Transverse colon (tissue), 4 donors: ENCODE measurements around the gene FAM3C. TPM values are rescaled to one million over a fixed set of nuclear protein-coding genes. Genes with fewer than 3 reads are reported as not detected.
"Not testable (repeated sequence)": the region's sequence is repeated elsewhere in the genome, so short reads cannot be mapped to it uniquely, and the experiment has no call there.

Source experiments
- DNase-seq: peaks from one replicate; pipeline ENCODE4 v3.0.0-alpha.2; 2019
- H3K27ac ChIP-seq, 4 donors: fragments of 200-600 bp; sonication (generic); 2 replicates each; pipeline ENCODE4 v1.5.1; 2016 to 2018; ENCODE audit warnings: inconsistent platforms in 4 of 4
- H3K27me3 ChIP-seq: fragments of 200-600 bp; sonication (generic); 2 replicates; pipeline ENCODE4 v1.5.1; 2017; ENCODE audit warnings: inconsistent platforms
- H3K36me3 ChIP-seq, 4 donors: fragments of 200-600 bp; sonication (generic); 2 replicates each; pipeline ENCODE4 v1.5.1; 2017 to 2019; ENCODE audit warnings: inconsistent platforms in 4 of 4
- H3K4me1 ChIP-seq, 4 donors: fragments of 200-600 bp; sonication (generic); 2 replicates each; pipeline ENCODE4 v1.5.1; 2017 to 2020; ENCODE audit warnings: inconsistent platforms in 4 of 4
- H3K4me3 ChIP-seq, 4 donors: fragments of 200-600 bp; sonication (generic); 1 replicate in 1 of 4; 2 replicates in 3 of 4; pipeline versions ENCODE4 v1.5.1 to v1.6.1; 2017 to 2019; ENCODE audit warnings: inconsistent platforms in 4 of 4
- H3K9me3 ChIP-seq, 2 donors: fragments of 200-600 bp; sonication (generic); 2 replicates each; pipeline ENCODE4 v1.5.1; 2017 to 2019; ENCODE audit warnings: inconsistent platforms in 2 of 2
- EP300 ChIP-seq: sonication (generic); formaldehyde crosslinking; IDR thresholded peaks from one replicate; pipeline ENCODE4 v1.6.1; 2017; ENCODE audit warnings: antibody characterized with exemption, low read depth
- POLR2A ChIP-seq: fragments of 450-650 bp; IDR thresholded peaks from one replicate; pipeline ENCODE4 v1.6.1; 2016; ENCODE audit warnings: antibody characterized with exemption, mild to moderate bottlenecking, moderate library complexity
- POLR2AphosphoS5 ChIP-seq, 3 donors: sonication (generic); formaldehyde crosslinking; IDR thresholded peaks; one replicate each; pipeline ENCODE4 v1.6.1; 2016; ENCODE audit warnings: antibody characterized with exemption in 3 of 3
- WGBS, 2 donors: methylation state at CpG; one replicate each; pipeline ENCODE4 v1.1.5; 2018; ENCODE audit warnings: low coverage in 1 of 2; 5-methylcytosine and 5-hydroxymethylcytosine counted together
- in situ Hi-C, 4 donors: fragments of 200-750 bp; cut with MboI; loops; one replicate each; pipeline versions ENCODE4 v1.15.0 to v1.15.1; 2017; ENCODE audit warnings: low sequenced_read_pairs in 3 of 4, low pct_ligation_motif_present in 1 of 4, low pct_unique_long_range_greater_than_20kb in 1 of 4
- intact Hi-C: fragments of 100-400 bp; cut with DNase I; formaldehyde crosslinking; loops from one replicate; pipeline ENCODE4 v1.15.1; 2023; ENCODE audit warnings: low total_unique reads
- total RNA-seq, 4 donors: library from RNA; depleted of rRNA; stranded (reverse); fragments of >200 nt; gene quantifications; one replicate each; pipeline ENCODE4 v1.1.0, GENCODE V29; 2016
- TF ChIP-seq, protein P1 (sequence below), 5 experiments: fragments of 200-600 bp in 3 of 5; fragments of 450-650 bp in 2 of 5; sonication (generic) in 3 of 5; IDR thresholded peaks; 1 replicate in 2 of 5; 2 replicates in 3 of 5; pipeline ENCODE4 v1.5.1; 2016 to 2017; ENCODE audit warnings: antibody characterized with exemption in 5 of 5, inconsistent platforms in 3 of 5, mild to moderate bottlenecking in 2 of 5, moderate library complexity in 1 of 5

The FAM3C gene
- total RNA-seq, 4 donors from 2014 or later: 9.0 to 48.9 (median 33.6) TPM

DNA sequence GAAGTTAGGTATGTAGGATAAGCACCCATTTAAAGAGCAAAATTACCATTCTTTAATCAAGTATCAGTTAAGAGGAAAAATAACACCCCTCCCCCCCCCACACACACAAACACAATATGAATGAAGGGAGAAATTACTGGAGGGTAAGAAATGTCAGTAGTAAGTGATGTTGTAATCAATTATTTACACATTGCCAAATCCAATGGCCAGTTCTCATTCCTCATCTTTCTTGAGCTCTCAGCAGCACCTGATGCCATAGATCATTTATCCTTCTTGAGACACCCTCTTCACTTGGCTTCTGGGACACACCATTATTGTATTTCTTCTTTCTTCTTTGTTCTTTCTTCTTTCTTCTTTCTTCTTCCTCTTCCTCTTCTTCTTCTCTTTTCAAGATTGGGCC, 33.7 kb upstream of the FAM3C start:
- Histone ChIP-seq H3K4me3 (no peak overlapping the region), H3K27ac (no peak overlapping the region), H3K4me1 (no peaks in the 10 kb centered on the region), H3K9me3 (no peaks in the 10 kb centered on the region), H3K36me3 (no peaks in the 10 kb centered on the region), H3K27me3 (no peaks in the 10 kb centered on the region)
- no peak for DNase-seq
- intact Hi-C loops (no loop called here), in situ Hi-C loops (no loop called here)
- TF ChIP-seq POLR2AphosphoS5 (IDR thresholded peaks at IDR 0.05) (no peak), EP300 (no peak), POLR2A (no peak)
- TF ChIP-seq, protein P1, sequence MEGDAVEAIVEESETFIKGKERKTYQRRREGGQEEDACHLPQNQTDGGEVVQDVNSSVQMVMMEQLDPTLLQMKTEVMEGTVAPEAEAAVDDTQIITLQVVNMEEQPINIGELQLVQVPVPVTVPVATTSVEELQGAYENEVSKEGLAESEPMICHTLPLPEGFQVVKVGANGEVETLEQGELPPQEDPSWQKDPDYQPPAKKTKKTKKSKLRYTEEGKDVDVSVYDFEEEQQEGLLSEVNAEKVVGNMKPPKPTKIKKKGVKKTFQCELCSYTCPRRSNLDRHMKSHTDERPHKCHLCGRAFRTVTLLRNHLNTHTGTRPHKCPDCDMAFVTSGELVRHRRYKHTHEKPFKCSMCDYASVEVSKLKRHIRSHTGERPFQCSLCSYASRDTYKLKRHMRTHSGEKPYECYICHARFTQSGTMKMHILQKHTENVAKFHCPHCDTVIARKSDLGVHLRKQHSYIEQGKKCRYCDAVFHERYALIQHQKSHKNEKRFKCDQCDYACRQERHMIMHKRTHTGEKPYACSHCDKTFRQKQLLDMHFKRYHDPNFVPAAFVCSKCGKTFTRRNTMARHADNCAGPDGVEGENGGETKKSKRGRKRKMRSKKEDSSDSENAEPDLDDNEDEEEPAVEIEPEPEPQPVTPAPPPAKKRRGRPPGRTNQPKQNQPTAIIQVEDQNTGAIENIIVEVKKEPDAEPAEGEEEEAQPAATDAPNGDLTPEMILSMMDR (IDR thresholded peaks at IDR 0.05): no peak

DNA sequence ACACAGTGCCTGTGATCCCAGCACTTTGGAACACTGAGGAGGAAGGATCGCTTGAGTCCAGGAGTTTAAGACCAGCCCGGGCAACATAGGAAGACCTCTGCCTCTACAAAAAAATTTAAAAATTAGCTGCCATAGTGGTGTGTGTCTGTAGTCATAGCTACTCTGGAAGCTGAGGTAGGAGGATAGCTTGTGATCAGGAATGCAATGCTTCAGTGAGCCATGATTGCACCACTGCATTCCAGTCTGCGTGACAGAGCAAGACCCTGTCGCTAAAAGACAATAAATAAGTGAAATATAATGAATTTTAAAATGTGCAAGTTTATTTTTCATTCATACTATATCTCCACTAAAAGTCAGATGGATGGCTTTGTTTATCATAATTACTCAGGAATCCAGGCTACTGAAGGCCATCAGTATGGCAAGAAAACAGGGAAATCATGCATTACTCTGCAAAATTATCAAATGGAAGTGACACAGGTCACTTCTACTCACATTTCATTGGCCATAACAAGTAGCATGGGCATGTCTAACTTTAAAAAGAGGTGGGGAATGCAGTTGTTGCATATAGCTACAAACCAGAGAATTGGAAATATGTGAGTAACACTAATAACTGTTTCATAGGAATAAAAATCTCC, 32.9 kb upstream of the FAM3C start:
- H3K27me3 ChIP-seq: no peaks in the 10 kb centered on the region
- no peak overlapping the region for H3K4me3 ChIP-seq
- H3K9me3 ChIP-seq: no peaks in the 10 kb centered on the region
- H3K27ac ChIP-seq: no peak overlapping the region
- no peak for TF ChIP-seq POLR2AphosphoS5 (IDR thresholded peaks at IDR 0.05)
- TF ChIP-seq EP300: no peak
- TF ChIP-seq, protein P1 (IDR thresholded peaks at IDR 0.05): no peak
- no peak for TF ChIP-seq POLR2A
- no peak for DNase-seq
- in situ Hi-C loops (no loop called here), intact Hi-C loops (no loop called here)
- no peaks in the 10 kb centered on the region for H3K36me3 ChIP-seq
- WGBS, 2 donors: 75 to 91% methylated on average over 4 of the region's 4 CpGs
- no peaks in the 10 kb centered on the region for H3K4me1 ChIP-seq

DNA sequence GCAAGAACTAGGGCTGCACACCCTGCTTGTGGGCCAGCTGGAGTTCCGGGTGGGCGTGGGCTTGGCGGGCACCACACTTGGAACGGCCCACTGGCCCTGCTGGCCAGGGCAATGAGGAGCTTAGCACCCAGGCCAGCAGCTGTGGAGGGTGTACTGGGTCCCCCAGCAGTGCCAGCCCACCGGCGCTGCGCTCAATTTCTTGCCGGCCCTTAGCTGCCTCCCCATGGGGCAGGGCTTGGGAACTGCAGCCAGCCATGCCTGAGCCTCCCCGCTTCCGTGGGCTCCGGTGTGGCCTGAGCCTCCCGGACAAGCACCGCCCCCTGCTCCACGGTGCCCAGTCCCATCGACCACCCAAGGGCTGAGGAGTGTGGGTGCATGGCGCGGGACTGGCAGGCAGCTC, 25.6 kb upstream of the FAM3C start:
- H3K27me3 ChIP-seq, in situ Hi-C loops, H3K4me1 ChIP-seq, H3K4me3 ChIP-seq, H3K9me3 ChIP-seq, DNase-seq, H3K36me3 ChIP-seq, intact Hi-C loops, H3K27ac ChIP-seq: not testable (repeated sequence)
- WGBS, 2 donors: 99% methylated on average over 13 of the region's 17 CpGs; no CpG with 5 or more reads in 1 of the 2 donors

DNA sequence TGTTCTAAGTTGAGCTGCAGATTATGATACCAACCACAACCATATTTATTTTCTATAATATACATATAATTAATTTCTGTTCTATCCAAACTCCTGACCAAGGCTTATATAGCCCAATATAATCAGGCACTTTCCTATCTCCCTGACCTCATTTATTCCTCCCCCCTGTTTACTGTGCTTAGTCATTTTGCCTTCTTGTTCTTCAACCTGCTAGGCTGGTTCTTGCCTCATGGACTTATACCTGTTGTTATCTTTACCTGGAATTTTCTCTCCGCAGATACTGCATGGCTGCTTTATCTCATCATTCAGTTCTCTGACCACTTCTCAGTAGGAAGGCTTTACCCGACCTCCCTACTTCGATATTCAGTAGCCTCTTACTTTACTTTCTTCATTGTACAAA, 24.9 kb upstream of the FAM3C start:
- intact Hi-C loops (no loop called here), in situ Hi-C loops (no loop called here)
- H3K4me1 ChIP-seq: no peaks in the 10 kb centered on the region
- no peak for TF ChIP-seq POLR2A
- no peaks in the 10 kb centered on the region for H3K27me3 ChIP-seq
- no peaks in the 10 kb centered on the region for H3K9me3 ChIP-seq
- 0 to 55% methylated on average over 1 to 3 of the region's 3 CpGs for WGBS, 2 donors
- no peak overlapping the region for H3K27ac ChIP-seq
- no peaks in the 10 kb centered on the region for H3K36me3 ChIP-seq
- DNase-seq: no peak
- H3K4me3 ChIP-seq: no peak overlapping the region

DNA sequence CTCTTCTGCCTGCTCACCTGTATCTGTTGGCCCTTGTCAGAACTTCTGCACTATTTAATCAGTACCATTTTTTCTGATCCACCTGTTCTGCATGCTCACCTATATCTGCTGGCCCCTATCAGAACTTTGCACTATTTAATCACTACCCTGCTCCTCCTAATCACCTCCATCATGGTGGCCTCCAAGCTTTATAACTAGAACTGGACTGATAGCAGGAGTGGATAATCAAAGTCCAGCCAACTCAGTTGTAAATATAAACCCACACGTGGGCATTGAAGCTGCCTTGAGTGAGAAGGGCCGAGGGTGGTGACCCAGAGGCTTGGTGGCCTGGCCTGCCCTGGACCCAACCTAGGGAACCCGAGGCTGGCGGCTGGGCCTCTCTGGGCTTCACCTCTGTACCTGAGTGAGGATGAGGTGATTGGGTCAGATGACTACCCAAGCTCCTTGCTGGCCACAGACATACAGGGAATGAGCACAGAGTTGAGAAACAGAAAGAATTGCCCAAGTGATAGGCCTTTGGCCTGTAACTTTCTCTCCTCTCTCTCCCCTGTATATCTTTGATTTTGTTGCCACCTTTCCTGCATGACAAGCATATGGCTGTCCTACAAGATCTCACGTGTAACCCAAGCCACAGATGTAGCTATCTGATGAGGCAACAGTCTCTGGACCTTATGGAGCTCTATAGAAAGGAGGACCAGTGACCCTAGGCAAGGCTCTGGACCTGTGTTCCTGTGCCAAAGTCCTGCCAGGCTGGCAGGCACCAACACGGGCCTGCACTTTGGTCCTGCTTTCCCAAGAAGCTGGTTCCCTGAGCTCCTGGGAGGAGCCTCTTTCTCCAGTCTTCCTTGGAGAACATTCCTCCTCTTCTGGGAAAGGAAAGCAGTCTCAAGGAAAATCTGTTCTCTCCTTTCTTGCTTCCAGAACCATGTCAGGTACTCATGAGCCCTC, 23.4 kb upstream of the FAM3C start:
- peaks cover 0 to 2% (median 0%) of the 10 kb centered on the region in 4 donors for H3K4me1 ChIP-seq
- TF ChIP-seq, protein P1 (IDR thresholded peaks at IDR 0.05): no peak
- TF ChIP-seq POLR2A (no peak), EP300 (no peak), POLR2AphosphoS5 (IDR thresholded peaks at IDR 0.05) (no peak)
- H3K4me3 ChIP-seq: no peak overlapping the region
- no peaks in the 10 kb centered on the region for H3K36me3 ChIP-seq
- DNase-seq: no peak
- whole genome bisulfite sequencing, 2 donors: 0 to 71% methylated on average over 1 to 6 of the region's 6 CpGs
- in situ Hi-C loops: no loop called here
- H3K9me3 ChIP-seq: no peaks in the 10 kb centered on the region
- peak overlapping the region in 1 of 4 donors; percentile 31 for H3K27ac ChIP-seq
- no peaks in the 10 kb centered on the region for H3K27me3 ChIP-seq
- intact Hi-C loops: no loop called here
